ENCODE results near the gene ATXN1.

The ATXN1 gene

GRCh38 chr6:16252686-16253299 is 508.5 kb downstream of the ATXN1 start:
- TF ChIP-seq, protein P1, sequence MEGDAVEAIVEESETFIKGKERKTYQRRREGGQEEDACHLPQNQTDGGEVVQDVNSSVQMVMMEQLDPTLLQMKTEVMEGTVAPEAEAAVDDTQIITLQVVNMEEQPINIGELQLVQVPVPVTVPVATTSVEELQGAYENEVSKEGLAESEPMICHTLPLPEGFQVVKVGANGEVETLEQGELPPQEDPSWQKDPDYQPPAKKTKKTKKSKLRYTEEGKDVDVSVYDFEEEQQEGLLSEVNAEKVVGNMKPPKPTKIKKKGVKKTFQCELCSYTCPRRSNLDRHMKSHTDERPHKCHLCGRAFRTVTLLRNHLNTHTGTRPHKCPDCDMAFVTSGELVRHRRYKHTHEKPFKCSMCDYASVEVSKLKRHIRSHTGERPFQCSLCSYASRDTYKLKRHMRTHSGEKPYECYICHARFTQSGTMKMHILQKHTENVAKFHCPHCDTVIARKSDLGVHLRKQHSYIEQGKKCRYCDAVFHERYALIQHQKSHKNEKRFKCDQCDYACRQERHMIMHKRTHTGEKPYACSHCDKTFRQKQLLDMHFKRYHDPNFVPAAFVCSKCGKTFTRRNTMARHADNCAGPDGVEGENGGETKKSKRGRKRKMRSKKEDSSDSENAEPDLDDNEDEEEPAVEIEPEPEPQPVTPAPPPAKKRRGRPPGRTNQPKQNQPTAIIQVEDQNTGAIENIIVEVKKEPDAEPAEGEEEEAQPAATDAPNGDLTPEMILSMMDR (IDR thresholded peaks at IDR 0.05; ENCODE audit: poor library complexity, severe bottlenecking) = no peak
- ATAC-seq (ENCODE audit: low read depth) (no peak), DNase-seq (ENCODE audit: low spot score) (no peak)
- Histone ChIP-seq H3K27me3 (ENCODE audit: insufficient read depth, poor library complexity, severe bottlenecking) (no peaks in the 10 kb centered on the region), H3K4me1 (ENCODE audit: insufficient read depth, poor library complexity, severe bottlenecking) (peaks cover 8% of the 10 kb centered on the region), H3K9me3 (ENCODE audit: severe bottlenecking) (no peaks in the 10 kb centered on the region), H3K36me3 (ENCODE audit: low read depth) (no peaks in the 10 kb centered on the region), H3K27ac (ENCODE audit: poor library complexity, severe bottlenecking) (no peak overlapping the region), H3K4me3 (ENCODE audit: severe bottlenecking) (no peak overlapping the region)

DNA sequence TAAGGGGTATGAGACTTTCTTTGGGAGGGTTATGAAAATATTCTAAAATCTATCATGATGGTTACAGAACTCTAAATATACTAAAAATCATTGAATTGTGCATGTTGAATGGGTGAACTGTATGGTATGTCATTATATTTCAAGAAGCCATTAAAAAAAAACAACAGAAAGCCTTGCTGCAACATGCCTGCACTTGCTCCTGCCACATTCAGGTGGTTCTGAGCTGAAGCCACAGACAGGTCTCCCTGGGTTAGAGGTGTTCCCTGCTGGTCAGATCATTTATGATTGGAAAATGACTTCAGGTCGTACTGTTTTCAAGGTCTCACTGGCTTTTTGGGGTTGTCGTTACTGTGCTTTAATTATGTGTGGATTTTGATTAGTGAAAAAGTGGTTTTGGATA is 509.6 kb downstream of the ATXN1 start:
- Histone ChIP-seq H3K4me3 (ENCODE audit: severe bottlenecking) (no peak overlapping the region), H3K27ac (ENCODE audit: poor library complexity, severe bottlenecking) (no peak overlapping the region), H3K36me3 (ENCODE audit: low read depth) (no peaks in the 10 kb centered on the region), H3K27me3 (ENCODE audit: insufficient read depth, poor library complexity, severe bottlenecking) (no peaks in the 10 kb centered on the region), H3K4me1 (ENCODE audit: insufficient read depth, poor library complexity, severe bottlenecking) (peaks cover 8% of the 10 kb centered on the region), H3K9me3 (ENCODE audit: severe bottlenecking) (no peaks in the 10 kb centered on the region)
- ATAC-seq (ENCODE audit: low read depth) (peak; percentile 42; the same call in 1 of the 3 replicates), DNase-seq (ENCODE audit: low spot score) (no peak)
- TF ChIP-seq, protein P1 (IDR thresholded peaks at IDR 0.05; ENCODE audit: poor library complexity, severe bottlenecking) = no peak

DNA sequence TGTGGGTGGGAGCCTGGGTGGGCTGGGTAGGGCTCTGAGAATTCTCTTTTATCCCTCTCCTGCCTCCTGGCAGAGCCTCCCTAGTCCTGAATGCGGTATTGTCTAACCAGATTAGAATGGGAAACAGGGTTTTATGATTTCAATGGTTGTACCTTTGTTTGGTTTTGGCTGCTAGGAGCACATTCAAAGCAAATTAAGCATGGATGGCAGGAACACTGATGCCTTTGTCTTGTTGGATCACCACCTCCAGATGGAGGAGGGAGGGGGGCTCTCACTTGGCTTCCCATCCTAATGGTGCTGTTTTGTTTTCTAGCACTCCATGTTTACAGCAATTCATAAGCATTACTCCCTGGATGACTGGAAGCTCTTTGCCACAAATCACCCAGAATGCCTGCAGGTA is 511.3 kb downstream of the ATXN1 start:
- TF ChIP-seq, protein P1 (IDR thresholded peaks at IDR 0.05; ENCODE audit: poor library complexity, severe bottlenecking) = no peak
- Histone ChIP-seq H3K4me3 (ENCODE audit: severe bottlenecking) (no peak overlapping the region), H3K4me1 (ENCODE audit: insufficient read depth, poor library complexity, severe bottlenecking) (peaks cover 10% of the 10 kb centered on the region), H3K27me3 (ENCODE audit: insufficient read depth, poor library complexity, severe bottlenecking) (no peaks in the 10 kb centered on the region), H3K27ac (ENCODE audit: poor library complexity, severe bottlenecking) (no peak overlapping the region), H3K9me3 (ENCODE audit: severe bottlenecking) (no peaks in the 10 kb centered on the region), H3K36me3 (ENCODE audit: low read depth) (no peaks in the 10 kb centered on the region)
- DNase-seq (ENCODE audit: low spot score) = no peak
- no peak for ATAC-seq (ENCODE audit: low read depth)

Data from RWPE2 (cell line).